Measurements from ENCODE around the gene MED10.

Gene MED10

DNA sequence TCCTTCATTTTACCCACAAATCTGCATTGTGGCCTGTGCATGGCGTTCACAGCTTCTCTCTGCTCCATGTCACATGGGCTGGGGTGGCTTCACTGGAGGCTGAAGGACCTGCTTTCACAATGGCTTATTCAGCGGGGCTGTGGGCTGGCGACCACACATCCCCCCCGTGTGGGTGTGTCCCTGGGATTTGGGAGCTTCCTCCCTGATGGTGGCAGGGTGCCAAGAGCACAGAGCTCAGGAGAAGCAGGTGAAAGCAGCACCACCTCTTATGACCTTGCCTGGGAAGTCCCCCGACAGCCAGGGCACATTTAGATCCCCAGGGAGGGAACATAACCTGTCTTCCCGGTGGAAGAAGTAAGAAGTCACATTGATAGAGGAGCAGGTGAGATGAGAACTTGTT is 5.0 kb upstream of the MED10 start:
- in situ Hi-C loops (cut with HindIII; ENCODE audit: low sequenced_read_pairs): no loop called here
- no peak overlapping the region for H3K4me3 ChIP-seq (ENCODE audit: low read depth, low read length)
- no peak for DNase-seq (ENCODE audit: low read depth)
- TF ChIP-seq, protein P1, sequence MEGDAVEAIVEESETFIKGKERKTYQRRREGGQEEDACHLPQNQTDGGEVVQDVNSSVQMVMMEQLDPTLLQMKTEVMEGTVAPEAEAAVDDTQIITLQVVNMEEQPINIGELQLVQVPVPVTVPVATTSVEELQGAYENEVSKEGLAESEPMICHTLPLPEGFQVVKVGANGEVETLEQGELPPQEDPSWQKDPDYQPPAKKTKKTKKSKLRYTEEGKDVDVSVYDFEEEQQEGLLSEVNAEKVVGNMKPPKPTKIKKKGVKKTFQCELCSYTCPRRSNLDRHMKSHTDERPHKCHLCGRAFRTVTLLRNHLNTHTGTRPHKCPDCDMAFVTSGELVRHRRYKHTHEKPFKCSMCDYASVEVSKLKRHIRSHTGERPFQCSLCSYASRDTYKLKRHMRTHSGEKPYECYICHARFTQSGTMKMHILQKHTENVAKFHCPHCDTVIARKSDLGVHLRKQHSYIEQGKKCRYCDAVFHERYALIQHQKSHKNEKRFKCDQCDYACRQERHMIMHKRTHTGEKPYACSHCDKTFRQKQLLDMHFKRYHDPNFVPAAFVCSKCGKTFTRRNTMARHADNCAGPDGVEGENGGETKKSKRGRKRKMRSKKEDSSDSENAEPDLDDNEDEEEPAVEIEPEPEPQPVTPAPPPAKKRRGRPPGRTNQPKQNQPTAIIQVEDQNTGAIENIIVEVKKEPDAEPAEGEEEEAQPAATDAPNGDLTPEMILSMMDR (IDR thresholded peaks at IDR 0.05; ENCODE audit: low read depth, low read length, missing control alignments): no peak

DNA sequence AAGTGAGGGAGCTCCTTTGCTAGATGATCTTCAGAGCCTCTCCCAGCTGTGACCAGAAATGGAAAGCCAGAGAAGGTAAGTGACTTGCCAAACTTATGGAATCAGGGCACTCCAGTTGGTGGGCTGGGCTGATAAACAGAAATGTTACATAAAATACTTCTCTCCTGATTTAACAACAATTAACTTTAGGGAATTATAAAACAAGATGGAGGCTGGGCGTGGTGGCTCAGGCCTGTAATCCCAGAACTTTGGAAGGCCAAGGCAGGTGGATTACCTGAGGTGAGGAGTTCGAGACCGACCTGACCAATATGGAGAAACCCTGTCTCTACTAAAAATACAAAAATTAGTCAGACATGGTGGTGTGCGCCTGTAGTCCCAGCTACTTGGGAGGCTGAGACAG is 899 bp upstream of the MED10 start:
- TF ChIP-seq, protein P1 (IDR thresholded peaks at IDR 0.05; ENCODE audit: low read depth, low read length, missing control alignments): no peak
- in situ Hi-C loops (cut with HindIII; ENCODE audit: low sequenced_read_pairs): no loop called here
- peak overlapping the region; percentile 75 for H3K4me3 ChIP-seq (ENCODE audit: low read depth, low read length)
- DNase-seq (ENCODE audit: low read depth): no peak

DNA sequence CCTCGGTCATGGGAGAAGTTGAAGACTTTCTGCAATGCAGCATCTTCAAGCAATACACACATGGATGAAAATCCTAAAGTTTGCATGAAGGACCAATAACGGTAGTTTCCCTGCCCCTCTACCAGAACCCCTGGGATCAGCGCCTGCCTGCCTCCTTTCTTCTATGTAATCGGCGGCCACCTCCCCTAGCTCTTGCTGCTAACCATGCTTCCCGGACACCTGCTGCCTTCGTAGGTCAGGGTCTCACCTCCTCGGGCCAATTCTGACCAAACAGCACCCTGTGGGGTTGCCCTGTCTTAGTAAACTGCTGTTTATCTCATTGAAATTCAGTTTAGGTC is 388 bp upstream of the MED10 start:
- no peak for DNase-seq (ENCODE audit: low read depth)
- TF ChIP-seq, protein P1 (IDR thresholded peaks at IDR 0.05; ENCODE audit: low read depth, low read length, missing control alignments): no peak
- in situ Hi-C loops (cut with HindIII; ENCODE audit: low sequenced_read_pairs): no loop called here
- H3K4me3 ChIP-seq (ENCODE audit: low read depth, low read length): peak overlapping the region; percentile 75

DNA sequence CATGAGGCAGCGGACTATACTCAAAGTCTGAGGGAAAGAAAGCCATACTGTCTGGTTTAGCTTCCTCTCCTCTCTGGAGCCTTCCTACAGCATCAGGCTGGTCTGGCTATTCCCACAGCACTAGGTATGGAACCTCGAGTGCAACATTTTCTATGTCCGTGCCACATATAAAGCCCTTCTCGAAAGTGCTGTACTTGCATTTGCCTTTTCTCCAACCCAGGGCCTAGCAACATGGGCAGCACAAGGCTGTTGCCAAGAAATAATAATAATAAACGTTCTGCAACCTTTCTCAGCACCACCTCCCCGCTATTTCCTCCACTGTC is 804 bp downstream of the MED10 start:
- DNase-seq (ENCODE audit: low read depth): no peak
- in situ Hi-C loops (cut with HindIII; ENCODE audit: low sequenced_read_pairs): no loop called here
- TF ChIP-seq, protein P1 (IDR thresholded peaks at IDR 0.05; ENCODE audit: low read depth, low read length, missing control alignments): no peak
- peak overlapping the region; percentile 75 for H3K4me3 ChIP-seq (ENCODE audit: low read depth, low read length)

DNA sequence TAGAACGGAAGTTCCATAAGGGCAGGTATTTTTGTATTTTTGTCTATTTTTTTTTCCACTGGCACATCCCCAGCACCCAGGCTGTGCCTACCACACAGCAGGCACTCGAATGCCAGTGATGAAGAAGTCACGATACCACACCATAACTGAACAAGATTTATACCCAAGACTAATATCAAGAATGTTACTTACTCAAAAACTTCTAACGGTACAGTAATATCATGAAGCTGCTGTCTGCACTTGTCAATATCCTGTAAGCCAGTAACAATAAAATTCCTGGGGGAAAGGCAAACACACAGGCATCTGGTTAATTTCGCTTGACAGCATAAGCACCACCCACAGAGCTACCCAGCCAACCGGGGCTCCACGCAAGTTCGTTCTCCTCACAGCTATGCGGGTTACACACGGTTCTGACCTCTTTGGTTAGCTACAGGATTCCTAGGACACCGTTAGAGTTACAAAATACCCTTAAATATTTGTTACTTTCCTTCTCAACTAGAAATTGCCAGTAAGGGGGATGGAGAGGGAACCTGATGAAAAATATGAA is 1.3 kb downstream of the MED10 start:
- in situ Hi-C loops (cut with HindIII; ENCODE audit: low sequenced_read_pairs): no loop called here
- TF ChIP-seq, protein P1 (IDR thresholded peaks at IDR 0.05; ENCODE audit: low read depth, low read length, missing control alignments): no peak
- no peak for DNase-seq (ENCODE audit: low read depth)
- peak overlapping the region; percentile 75 for H3K4me3 ChIP-seq (ENCODE audit: low read depth, low read length)

DNA sequence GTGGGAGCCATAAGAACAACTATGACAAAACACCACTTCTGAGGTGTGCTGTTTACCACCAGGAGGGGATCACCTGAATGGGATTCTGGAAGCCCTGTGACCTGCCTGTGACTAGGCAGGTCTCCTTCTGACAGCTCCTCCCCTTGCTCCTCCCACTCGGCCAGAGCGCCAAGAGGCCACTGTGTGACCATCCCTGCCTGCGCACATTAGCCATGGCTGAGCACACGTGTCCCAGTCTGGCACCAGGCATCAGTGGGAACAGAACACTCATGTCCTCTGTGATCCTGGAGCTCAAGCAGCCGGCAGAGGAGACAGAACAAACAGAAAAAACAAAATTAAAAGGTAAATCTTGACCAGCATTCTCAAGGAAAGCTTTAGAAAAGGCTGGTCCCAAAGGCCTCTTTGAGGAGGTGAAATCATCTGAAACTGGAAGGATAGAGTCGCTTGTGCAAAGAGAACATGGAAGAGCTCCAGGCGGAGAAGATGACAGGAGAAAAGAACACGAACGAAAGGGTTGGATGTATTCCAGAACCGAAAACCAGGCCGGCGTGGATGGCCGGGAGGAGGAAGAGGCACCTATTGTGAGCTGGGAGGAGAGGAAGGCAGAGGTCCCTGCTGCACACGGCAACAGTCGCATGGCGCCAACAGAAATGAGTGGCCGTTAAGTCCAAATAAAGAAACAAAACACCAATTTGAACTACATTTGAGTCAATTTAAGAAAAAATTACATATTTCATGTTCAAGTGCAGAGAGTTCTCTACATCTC is 5.1 kb downstream of the MED10 start:
- no peak for DNase-seq (ENCODE audit: low read depth)
- no peak overlapping the region for H3K4me3 ChIP-seq (ENCODE audit: low read depth, low read length)
- in situ Hi-C loops (cut with HindIII; ENCODE audit: low sequenced_read_pairs): no loop called here
- TF ChIP-seq, protein P1 (IDR thresholded peaks at IDR 0.05; ENCODE audit: low read depth, low read length, missing control alignments): no peak

Measured in astrocyte of the cerebellum (primary cell).